ENCODE measurements around the gene PC. TPM values are rescaled to one million over a fixed set of nuclear protein-coding genes. Genes with fewer than 3 reads are reported as not detected.

PC gene
- total RNA-seq, 2 donors from 2014 or later = 12.2 to 81.7 TPM

DNA sequence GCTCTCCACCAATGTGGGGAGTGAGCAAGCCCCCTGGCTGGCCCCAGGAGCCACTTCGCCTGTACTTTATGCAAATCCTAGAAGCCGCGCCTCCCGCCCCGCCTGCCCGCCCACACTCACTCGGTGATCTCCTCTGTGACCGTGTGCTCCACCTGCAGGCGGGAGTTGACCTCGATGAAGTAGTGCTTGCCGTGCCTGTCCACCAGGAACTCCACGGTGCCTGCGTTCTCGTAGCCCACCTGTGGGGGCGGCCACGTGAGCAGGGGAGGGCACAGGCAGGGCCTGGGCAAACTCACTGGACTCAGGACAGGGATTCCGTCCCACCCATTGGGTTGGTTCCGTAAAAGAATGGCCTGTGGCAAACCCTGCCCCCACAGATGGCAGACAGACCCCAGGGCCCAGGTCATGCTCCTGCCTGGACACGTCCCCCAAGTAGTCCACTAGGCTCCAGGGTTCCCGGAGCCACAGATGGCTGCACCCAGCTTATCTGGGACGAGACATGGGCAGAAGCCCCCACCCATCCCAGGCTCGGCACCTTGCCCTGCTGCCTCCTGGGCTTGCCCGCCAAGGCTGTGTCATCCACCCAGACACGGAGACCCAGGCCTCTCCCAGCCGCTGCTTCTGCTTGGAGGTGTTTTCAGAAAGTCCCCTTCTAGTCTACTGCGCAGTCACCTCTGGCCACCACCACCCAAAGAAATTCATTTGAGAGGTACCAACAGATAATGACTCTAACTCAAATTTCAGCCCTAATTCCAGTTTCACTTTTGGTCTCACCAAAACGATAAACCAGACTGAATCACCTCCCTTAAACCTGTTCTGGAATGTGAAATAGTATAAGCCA, 89.2 kb downstream of the PC start:
- H3K27ac ChIP-seq = no peak overlapping the region
- H3K9me3 ChIP-seq = no peaks in the 10 kb centered on the region
- 34 to 71% methylated on average over 10 to 27 of the region's 27 CpGs for WGBS, 2 donors
- peak; percentile 81 to 83 (median 82) for DNase-seq
- peak; percentile 88 for ATAC-seq
- no peak overlapping the region for H3K4me3 ChIP-seq
- no peaks in the 10 kb centered on the region for H3K36me3 ChIP-seq (replicated peaks in 1 of 2; ENCODE audit: insufficient read depth in 1 of 2, low read depth in 2 of 2)
- intact Hi-C loops (cut with DNase I) = no loop called here
- H3K4me1 ChIP-seq = peaks cover 6% of the 10 kb centered on the region
- no peaks in the 10 kb centered on the region for H3K27me3 ChIP-seq
- TF ChIP-seq, protein P1, sequence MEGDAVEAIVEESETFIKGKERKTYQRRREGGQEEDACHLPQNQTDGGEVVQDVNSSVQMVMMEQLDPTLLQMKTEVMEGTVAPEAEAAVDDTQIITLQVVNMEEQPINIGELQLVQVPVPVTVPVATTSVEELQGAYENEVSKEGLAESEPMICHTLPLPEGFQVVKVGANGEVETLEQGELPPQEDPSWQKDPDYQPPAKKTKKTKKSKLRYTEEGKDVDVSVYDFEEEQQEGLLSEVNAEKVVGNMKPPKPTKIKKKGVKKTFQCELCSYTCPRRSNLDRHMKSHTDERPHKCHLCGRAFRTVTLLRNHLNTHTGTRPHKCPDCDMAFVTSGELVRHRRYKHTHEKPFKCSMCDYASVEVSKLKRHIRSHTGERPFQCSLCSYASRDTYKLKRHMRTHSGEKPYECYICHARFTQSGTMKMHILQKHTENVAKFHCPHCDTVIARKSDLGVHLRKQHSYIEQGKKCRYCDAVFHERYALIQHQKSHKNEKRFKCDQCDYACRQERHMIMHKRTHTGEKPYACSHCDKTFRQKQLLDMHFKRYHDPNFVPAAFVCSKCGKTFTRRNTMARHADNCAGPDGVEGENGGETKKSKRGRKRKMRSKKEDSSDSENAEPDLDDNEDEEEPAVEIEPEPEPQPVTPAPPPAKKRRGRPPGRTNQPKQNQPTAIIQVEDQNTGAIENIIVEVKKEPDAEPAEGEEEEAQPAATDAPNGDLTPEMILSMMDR (IDR thresholded peaks at IDR 0.05) = peak; percentile 24 to 78 (median 58)
- no peak for TF ChIP-seq POLR2A (IDR thresholded peaks at IDR 0.05)

DNA sequence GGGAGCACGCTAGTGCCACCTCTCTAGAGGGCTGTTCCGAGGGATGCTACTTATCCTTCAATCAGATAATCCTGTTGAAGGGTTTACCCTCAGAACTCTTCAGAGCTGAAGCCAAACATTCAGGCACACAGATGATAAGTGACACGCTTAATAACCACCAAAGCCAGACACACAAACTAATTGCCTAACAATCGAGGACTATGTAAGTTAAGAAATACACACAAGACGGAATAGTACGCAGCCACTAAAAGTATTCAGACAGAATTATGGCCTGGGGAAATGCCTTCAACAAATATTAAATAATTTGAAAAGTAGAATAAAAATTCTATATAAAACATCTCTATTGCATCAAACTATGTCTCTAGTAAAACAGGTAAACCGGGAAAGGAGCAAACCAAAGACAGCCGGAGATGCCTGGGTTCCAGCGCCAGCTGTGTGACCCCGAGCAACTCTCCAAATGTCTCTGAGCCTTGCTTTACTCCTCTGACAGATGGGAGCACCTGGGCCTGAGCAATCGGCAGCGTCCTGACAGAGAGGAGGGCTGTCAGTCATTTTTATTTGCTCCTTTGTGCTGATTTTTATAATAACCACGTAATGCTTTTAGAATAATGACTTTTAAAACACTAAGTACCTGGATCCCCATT, 90.0 kb downstream of the PC start:
- intact Hi-C loops (cut with DNase I) = no loop called here
- Histone ChIP-seq H3K4me1 (peaks cover 6% of the 10 kb centered on the region), H3K36me3 (replicated peaks in 1 of 2; ENCODE audit: insufficient read depth in 1 of 2, low read depth in 2 of 2) (no peaks in the 10 kb centered on the region), H3K4me3 (no peak overlapping the region), H3K27ac (no peak overlapping the region), H3K9me3 (no peaks in the 10 kb centered on the region), H3K27me3 (no peaks in the 10 kb centered on the region)
- WGBS, 2 donors = 79 to 81% methylated on average over 13 of the region's 13 CpGs
- ATAC-seq = no peak
- no peak for TF ChIP-seq POLR2A (IDR thresholded peaks at IDR 0.05)
- TF ChIP-seq, protein P1 (IDR thresholded peaks at IDR 0.05) = no peak
- no peak for DNase-seq

DNA sequence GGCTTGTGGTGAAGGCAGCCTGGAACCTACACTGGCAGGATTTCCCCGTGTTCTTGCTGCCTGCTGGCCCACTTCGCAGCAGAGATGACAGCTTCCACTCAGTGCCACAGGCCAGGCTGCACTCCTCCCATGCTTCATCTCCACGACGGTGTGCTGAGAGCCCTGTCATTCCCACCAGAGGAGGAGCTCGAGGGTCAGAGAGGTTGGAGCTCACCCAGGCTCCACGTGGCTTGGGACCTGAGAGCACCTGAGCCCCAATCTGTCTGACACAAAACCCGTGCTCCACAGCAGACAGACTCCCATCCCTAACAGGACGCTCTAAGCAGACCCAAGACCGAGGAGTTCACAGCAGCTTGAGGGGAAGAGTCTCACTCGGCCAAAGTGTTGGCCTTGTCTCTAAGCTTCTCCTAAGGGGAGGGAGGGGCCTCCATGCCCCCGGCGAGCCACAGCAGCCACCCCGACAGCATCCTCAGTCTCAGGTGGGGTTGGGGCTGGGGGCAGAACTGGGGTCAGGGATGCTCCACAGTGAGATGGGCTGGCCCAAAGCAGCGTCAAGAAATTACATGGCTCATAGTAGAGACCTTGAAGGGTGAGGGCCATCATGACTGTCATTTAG, 90.7 kb downstream of the PC start:
- Histone ChIP-seq H3K9me3 (no peaks in the 10 kb centered on the region), H3K4me1 (peaks cover 6% of the 10 kb centered on the region), H3K27ac (no peak overlapping the region), H3K4me3 (no peak overlapping the region), H3K27me3 (no peaks in the 10 kb centered on the region), H3K36me3 (replicated peaks in 1 of 2; ENCODE audit: insufficient read depth in 1 of 2, low read depth in 2 of 2) (no peaks in the 10 kb centered on the region)
- TF ChIP-seq POLR2A (IDR thresholded peaks at IDR 0.05) = no peak
- TF ChIP-seq, protein P1 (IDR thresholded peaks at IDR 0.05) = no peak
- intact Hi-C loops (cut with DNase I) = no loop called here
- DNase-seq = no peak
- 73 to 85% methylated on average over 9 to 11 of the region's 14 CpGs for WGBS, 2 donors
- no peak for ATAC-seq

DNA sequence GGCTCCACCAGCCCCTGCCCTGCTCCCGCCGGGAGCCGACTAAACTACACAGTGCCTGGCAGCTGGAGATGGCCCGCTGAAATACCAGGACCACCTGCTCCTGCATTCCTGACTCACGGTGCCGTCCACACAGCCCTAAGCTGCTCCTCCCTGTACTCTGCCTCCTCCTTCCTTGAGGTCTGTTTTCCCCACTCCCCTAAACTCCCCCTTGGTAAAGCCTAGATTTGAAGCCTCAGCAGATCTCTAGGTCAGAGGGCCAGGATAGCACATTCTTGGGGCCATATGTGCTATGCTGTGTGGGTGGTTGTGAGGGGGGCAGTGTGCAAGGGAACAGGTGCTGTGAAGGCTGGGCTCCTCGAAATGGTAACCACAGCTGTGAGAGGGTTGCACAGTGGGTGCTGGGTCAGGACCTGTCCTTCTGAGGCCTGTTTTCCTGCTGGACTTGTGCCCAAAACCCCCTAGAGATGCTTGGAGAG, 91.6 kb downstream of the PC start:
- ATAC-seq = no peak
- Histone ChIP-seq H3K4me3 (no peak overlapping the region), H3K36me3 (replicated peaks in 1 of 2; ENCODE audit: insufficient read depth in 1 of 2, low read depth in 2 of 2) (no peaks in the 10 kb centered on the region), H3K27me3 (no peaks in the 10 kb centered on the region), H3K27ac (no peak overlapping the region), H3K4me1 (peaks cover 6% of the 10 kb centered on the region), H3K9me3 (no peaks in the 10 kb centered on the region)
- intact Hi-C loops (cut with DNase I) = no loop called here
- no peak for TF ChIP-seq POLR2A (IDR thresholded peaks at IDR 0.05)
- TF ChIP-seq, protein P1 (IDR thresholded peaks at IDR 0.05) = no peak
- WGBS, 2 donors = 85 to 95% methylated on average over 7 of the region's 7 CpGs
- DNase-seq = no peak

Measured in body of pancreas (tissue), 4 donors.